ENCODE measurements around the gene OOSP4A.

GRCh38 chr11:59968395-59968783, 4.6 kb downstream of the OOSP4A start:
- no peak for TF ChIP-seq CTCF (IDR thresholded peaks at IDR 0.05; ENCODE audit: low read length)
- TF ChIP-seq EZH2 (optimal IDR thresholded peaks at IDR 0.05; ENCODE audit: low read depth, low read length) = no peak
- TF ChIP-seq EZH2phosphoT487 (IDR thresholded peaks at IDR 0.05; ENCODE audit: low read length) = no peak

All from MM.1S (cell line).